Choroid plexus epithelial cell (primary cell): ENCODE results near the gene RAI1.

Experiments used
- DNase-seq: peaks from one replicate; pipeline ENCODE4 v3.0.0-alpha.2; 2010; ENCODE audit warnings: low read depth
- H3K4me3 ChIP-seq: 2 replicates; pipeline ENCODE4 v1.5.1; 2011; ENCODE audit warnings: low read depth, mild to moderate bottlenecking, control low read depth, low read length, moderate library complexity
- CTCF ChIP-seq: conservative IDR thresholded peaks from 2 replicates; pipeline ENCODE4 v1.5.1; 2011; ENCODE audit warnings: low read depth, mild to moderate bottlenecking, control low read depth, inconsistent platforms, low read length, moderate library complexity

Gene RAI1

DNA sequence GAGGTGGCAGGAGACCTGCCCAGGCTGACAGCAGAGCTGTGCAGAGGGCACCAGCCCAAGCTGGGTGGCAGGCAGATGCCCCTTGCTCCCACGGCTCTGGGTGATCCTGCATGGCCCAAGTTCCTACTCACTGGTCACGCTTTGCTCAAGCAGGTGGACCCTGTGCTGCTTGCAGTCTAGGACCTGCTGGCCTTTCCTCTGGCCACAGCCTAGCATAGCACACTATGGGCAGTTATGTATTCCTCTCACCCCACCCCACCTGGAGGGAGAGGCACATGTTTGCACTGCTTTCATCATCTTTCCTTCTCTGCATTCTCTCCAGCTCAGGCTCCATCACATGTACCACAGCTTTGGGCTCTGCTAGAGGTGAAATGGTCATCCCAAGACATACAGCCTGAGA, 175.1 kb downstream of the RAI1 start:
- TF ChIP-seq CTCF = no peak

GRCh38 chr17:17857496-17857895, 176.2 kb downstream of the RAI1 start:
- no peak for DNase-seq
- H3K4me3 ChIP-seq = no peak overlapping the region
- no peak for TF ChIP-seq CTCF

More for the DNA sequence above, 175.1 kb downstream of the RAI1 start:
- DNase-seq = peak; percentile 27
- no peak overlapping the region for H3K4me3 ChIP-seq

DNA sequence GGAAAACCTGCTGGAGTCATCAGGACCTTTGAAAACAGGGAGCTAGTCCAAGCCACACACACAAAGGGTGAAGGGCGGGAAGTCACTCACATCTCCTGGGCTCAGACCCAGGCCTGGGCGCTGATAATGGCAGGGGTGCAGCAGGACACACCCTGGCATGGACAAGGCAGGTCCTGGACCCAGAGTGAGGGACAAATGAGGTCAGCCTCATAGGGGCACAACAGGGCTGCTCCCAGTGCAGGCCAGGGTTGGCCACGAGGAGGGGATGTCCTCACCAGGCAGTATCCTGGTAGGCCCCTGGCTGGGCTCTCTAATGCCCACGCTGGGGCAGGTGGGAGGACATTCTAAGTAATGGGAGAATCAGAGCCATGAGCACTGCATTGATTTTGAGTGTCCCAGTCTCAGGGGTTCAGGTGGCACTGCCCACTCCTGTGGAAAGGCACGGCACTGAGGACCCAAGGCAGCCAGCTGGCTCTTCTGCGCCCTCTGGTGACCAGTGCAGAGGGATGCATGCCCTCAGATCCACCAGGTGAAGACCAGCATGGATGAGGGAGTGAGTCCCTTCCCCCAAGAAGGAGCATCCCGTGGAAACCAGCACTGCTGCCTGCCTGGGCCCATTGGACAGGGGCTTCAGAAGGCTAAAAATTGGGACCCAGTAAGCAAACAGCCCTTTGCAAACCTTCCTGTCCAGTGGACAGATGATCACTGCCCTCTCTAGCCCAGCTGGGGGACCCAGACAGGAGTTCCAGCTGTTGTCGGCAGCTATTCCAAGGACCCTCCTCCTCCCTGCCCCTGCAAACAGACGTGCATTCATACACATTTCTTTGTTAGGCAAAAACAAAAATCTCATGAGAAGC, 178.9 kb downstream of the RAI1 start:
- no peak overlapping the region for H3K4me3 ChIP-seq
- DNase-seq = peak; percentile 67
- peak; percentile 98 for TF ChIP-seq CTCF

- TF ChIP-seq CTCF = no peak
- DNase-seq = no peak
- no peak overlapping the region for H3K4me3 ChIP-seq
Measured at GRCh38 chr17:17860766-17861107, 179.5 kb downstream of the RAI1 start.
